ENCODE data around the gene SF3A1.

The SF3A1 gene

DNA sequence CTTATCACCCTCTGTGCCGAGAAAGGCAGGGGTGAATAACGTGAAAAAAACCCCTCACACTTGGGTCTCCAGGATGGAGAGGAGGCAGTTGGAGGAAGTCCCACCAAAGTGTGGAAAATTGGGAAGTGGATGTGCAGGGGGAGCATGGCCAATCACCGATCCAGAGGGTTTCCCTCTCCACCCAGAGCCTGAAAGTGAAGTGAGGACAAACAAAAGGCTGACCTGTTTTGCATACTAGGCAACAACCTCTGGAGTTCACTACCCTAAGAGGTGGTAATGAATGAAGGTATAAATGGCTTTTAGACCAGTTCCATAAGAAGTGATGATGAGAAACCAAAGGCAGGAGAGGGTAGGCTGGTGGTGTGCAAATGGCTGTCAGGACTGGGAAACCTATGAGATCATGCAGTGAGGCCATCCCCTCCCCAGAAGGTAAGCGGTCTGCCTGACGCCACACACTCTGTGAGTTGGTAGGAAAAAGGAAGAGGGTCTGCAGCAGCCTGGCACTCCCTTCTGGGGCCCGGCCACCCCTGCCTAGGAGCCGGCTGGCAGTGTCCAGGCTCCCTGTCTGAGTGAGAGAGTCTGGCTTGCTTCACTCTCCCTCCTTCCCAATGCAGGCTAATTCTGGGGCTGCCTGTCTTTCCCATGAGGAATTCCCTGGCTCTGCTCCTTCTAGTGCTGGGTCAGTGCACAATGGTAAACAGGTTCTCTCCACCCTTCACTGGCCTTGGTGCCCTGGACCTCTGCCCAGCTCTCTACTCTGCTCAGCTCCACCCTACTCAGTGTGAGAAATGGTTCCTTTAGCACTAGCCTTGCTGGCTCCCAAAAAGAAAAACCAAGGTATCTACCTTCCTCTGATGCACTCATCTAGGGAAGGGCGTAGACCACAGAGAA, 45.6 kb downstream of the SF3A1 start:
- no peak overlapping the region for H3K4me3 ChIP-seq (replicated peaks; ENCODE audit: low read depth, low read length)
- TF ChIP-seq, protein P1, sequence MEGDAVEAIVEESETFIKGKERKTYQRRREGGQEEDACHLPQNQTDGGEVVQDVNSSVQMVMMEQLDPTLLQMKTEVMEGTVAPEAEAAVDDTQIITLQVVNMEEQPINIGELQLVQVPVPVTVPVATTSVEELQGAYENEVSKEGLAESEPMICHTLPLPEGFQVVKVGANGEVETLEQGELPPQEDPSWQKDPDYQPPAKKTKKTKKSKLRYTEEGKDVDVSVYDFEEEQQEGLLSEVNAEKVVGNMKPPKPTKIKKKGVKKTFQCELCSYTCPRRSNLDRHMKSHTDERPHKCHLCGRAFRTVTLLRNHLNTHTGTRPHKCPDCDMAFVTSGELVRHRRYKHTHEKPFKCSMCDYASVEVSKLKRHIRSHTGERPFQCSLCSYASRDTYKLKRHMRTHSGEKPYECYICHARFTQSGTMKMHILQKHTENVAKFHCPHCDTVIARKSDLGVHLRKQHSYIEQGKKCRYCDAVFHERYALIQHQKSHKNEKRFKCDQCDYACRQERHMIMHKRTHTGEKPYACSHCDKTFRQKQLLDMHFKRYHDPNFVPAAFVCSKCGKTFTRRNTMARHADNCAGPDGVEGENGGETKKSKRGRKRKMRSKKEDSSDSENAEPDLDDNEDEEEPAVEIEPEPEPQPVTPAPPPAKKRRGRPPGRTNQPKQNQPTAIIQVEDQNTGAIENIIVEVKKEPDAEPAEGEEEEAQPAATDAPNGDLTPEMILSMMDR (IDR thresholded peaks at IDR 0.05; ENCODE audit: low read depth, low read length, missing control alignments), result no peak
- DNase-seq (ENCODE audit: extremely low read depth, low read depth), result no peak

DNA sequence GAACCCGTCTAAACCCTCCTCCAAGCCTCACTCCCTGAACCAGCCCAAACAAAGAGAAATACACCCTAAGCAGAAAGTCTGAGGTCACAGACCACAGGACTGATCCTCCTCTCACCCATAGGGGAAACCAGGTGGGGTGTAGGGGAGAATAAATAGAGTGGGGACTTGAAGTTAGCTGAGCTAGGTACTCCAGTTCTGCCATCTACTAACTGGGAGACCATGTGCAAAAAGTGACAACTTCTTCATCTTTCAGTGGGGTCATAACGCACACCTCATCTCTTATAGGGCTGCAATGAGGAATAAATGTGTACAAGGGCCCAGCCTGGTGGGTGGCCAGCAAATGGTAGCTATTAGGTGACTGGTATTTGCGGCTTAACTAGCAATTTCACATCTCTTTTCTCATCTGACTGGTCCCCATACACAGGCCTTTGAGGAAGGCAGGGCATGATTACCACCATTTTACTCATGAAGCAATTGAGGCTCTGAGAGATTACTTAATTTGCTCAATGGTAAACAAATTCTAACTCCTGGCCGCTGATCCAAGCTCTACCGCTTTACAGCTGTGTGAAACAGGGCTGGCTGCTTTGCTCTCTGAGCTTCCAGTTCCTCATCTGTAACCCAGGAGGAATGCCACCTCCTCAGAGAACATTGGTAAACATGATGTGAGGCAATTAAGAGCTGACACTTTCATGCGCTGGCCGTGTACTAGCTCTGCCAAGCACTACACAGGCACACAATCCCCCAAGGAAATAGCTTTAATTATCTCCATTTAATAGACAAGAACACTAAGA, 46.5 kb downstream of the SF3A1 start:
- no peak overlapping the region for H3K4me3 ChIP-seq (replicated peaks; ENCODE audit: low read depth, low read length)
- DNase-seq (ENCODE audit: extremely low read depth, low read depth), result no peak
- TF ChIP-seq, protein P1 (IDR thresholded peaks at IDR 0.05; ENCODE audit: low read depth, low read length, missing control alignments), result no peak

DNA sequence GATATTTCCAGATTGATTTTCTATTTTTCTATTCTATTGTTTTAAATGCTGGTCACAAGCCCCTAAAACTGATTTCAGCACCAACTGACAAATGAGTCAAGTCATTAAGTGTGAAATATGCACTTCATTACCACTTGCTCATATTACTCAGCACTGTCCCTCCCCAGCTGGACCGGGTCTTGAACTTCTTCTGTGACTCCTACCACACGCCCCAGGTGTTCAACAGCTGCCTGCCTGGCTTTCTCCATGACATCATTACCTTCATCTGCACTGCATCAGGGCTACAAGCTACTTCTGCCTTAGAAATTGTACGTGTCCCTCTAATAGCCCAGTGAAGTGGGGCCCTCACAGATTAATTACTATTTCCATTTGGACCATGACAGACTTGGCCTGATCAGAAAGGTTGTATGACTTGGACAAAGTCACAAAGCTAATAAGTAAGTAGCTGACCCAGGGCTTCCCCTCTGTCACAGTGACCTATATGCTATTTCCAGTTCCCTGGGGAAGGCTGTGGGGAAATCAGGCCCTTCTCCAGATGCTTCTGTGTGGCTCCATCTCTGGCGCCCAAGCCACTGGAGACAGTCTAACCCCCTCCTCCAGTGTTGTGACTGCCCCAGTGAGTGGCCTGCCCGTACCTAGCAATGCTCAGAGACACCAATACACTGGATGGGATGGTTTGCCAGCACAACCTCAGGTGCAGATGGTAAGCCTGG, 48.0 kb downstream of the SF3A1 start:
- TF ChIP-seq, protein P1 (IDR thresholded peaks at IDR 0.05; ENCODE audit: low read depth, low read length, missing control alignments), result no peak
- no peak overlapping the region for H3K4me3 ChIP-seq (replicated peaks; ENCODE audit: low read depth, low read length)
- no peak for DNase-seq (ENCODE audit: extremely low read depth, low read depth)

DNA sequence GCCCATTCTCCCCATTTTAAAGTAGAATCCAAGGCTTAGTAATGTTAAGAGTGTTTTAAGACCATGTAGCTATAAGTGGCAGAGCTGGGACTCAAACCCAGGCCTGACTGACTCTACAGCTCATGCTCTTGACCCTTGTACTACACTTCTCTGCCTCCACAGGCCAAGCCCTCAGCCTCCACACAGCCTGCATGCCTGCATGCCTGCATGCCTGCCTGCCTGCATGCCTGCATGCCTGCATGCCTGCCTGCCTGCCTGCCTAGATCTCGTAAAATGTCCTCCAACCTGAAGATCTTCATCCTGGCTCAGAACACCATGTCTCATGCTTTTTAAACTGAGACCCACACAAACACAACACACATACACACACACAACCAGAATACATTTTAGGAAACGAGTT, 48.6 kb downstream of the SF3A1 start:
- H3K4me3 ChIP-seq (replicated peaks; ENCODE audit: low read depth, low read length), result no peak overlapping the region
- TF ChIP-seq, protein P1 (IDR thresholded peaks at IDR 0.05; ENCODE audit: low read depth, low read length, missing control alignments), result no peak
- DNase-seq (ENCODE audit: extremely low read depth, low read depth), result no peak

DNA sequence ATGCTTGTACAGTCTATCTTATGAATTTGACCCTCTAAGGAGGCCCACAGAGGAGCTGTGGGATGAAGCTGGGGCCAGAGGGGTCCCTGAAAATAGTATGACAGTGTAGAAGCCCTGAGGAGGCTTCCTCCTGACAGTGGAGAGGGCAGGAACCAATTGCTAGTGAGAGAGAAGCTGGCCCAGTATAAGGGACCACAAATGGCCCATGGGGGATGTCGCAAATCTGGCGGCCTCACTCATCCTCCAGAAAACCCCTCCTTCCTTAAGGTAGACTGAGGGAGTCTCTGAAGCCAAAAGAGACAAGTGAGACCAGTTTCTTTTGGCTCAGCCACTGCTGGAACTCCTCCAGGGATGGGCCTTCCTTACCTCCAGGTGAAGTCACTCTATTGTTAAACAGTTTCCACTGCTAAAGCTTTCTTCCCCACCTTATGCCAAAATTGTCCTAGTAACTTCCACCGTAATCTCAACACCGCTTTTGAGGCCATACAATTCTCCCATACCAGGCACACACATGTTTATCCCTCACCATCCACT, 49.6 kb downstream of the SF3A1 start:
- DNase-seq (ENCODE audit: extremely low read depth, low read depth), result no peak
- TF ChIP-seq, protein P1 (IDR thresholded peaks at IDR 0.05; ENCODE audit: low read depth, low read length, missing control alignments), result no peak
- no peak overlapping the region for H3K4me3 ChIP-seq (replicated peaks; ENCODE audit: low read depth, low read length)

DNA sequence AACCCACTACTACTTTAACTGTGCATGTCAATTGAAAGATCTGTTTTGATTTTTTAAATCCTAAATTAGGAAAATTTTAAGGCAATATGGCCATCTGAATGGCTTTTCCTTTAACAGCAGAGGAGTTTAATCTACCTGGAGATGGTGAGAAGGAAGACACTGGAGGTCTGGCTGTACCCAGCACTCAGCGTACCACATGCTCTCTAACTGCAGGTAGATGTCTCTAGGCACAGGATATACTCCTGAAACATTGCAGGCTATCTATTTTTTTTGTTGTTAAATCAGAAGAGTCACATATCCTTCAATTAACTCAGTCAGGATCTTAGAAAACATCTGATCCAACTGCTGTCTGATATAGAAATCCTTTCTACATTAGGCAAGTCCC, 50.1 kb downstream of the SF3A1 start:
- no peak overlapping the region for H3K4me3 ChIP-seq (replicated peaks; ENCODE audit: low read depth, low read length)
- TF ChIP-seq, protein P1 (IDR thresholded peaks at IDR 0.05; ENCODE audit: low read depth, low read length, missing control alignments), result no peak
- DNase-seq (ENCODE audit: extremely low read depth, low read depth), result no peak
